Fibroblast of peridontal ligament (primary cell): ENCODE results near the gene VN1R5.

Experiments
- DNase-seq: peaks from one replicate; pipeline ENCODE4 v3.0.0-alpha.2; 2010; ENCODE audit errors: extremely low read depth

The VN1R5 gene

GRCh38 chr1:247300491-247301175 is 44.8 kb downstream of the VN1R5 start:
- DNase-seq = no peak

- no peak for DNase-seq
Measured at GRCh38 chr1:247301176-247301540, 45.3 kb downstream of the VN1R5 start.

GRCh38 chr1:247303216-247303615 is 47.3 kb downstream of the VN1R5 start:
- no peak for DNase-seq

GRCh38 chr1:247304031-247304430 is 48.2 kb downstream of the VN1R5 start:
- DNase-seq = no peak
